ENCODE results near the gene LRTM1. TPM values are rescaled to one million over a fixed set of nuclear protein-coding genes. Genes with fewer than 3 reads are reported as not detected.
A peak's percentile ranks its signal among the peaks of the same experiment; 100 is the strongest.

Gene LRTM1
- polyA plus RNA-seq, 3 donors = not detected

- DNase-seq (ENCODE audit: low read depth in 3 of 3, low spot score in 2 of 3) = no peak
Measured at GRCh38 chr3:54897028-54897711, 30.7 kb downstream of the LRTM1 start.

DNA sequence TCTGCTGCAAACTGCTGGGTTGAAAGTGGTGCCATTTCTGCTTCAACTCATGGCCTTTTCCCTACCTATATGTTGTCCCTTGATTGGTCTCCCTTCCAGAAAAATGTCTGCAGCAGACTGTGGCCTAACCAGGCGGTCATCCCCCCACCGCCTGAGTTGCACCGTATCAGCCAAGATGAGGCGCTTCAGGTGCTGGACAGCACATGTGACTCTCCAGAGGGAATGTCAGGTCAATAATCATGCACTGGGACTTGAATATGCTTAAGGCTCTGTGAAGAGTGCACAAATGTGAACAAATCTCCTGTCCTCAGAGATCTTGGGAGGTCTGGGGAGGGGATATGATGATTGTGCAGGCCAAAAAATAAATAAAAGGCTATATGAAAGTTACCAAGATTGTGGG lies 32.2 kb downstream of the LRTM1 start:
- DNase-seq (ENCODE audit: low read depth in 3 of 3, low spot score in 2 of 3) = no peak

DNA sequence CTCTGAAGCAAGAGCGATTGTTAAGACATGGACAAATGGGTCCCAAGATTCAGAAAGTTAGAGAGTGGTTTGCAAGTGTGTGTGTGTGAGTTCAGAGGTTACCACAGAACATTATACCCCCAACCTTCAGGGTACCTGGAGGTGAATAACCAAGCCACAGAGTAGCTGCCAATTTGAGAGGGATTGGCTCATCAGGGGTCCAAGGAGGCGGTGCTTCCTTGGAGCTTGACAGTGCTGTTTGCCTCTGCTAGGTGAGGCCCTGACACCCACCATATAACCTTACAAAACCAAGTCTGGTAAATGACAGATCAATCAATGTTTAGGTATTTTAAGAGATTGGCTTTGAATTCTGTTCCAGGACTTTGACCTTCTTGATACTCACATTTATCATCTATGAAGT lies 35.7 kb downstream of the LRTM1 start:
- DNase-seq (ENCODE audit: low read depth in 3 of 3, low spot score in 2 of 3) = no peak

DNA sequence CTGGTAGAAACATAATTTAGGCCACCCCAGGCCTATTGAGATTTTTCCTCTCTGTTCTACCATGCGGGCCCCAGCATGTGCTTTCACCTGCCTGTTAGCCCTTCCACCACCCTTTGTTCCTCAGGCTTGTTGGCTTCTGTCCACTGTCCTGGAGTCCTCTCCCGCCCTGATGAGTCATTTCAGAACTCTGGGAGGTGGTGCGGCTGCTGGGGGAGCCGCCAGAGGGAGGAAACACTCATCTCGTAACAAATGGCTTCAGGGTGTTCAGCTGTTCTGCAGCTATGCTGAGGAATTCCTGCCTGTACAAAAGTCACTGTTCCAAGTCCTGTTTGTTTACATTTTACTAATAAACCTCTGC lies 36.3 kb downstream of the LRTM1 start:
- peak in 2 of 3 donors; percentile 44 to 57 for DNase-seq (ENCODE audit: low read depth in 3 of 3, low spot score in 2 of 3)

DNA sequence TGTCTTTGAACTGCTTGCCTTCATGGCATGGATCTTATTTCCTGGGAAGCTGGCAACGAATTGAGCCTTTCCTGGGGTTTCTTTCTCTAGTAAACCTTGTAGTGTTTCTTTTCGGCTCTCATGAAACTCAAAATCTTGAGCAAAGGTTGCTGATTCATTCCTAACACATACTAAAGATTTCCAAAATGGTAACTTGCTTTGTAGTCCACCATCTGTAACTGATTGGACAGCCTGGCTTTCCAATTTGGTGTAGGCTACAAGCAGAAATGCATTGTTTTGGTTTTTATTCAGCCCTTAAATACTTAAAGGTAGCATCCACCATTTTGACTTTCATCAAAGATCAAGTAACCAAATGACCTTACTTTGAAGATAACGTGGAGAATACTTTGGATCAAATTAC lies 38.1 kb downstream of the LRTM1 start:
- no peak for DNase-seq (ENCODE audit: low read depth in 3 of 3, low spot score in 2 of 3)

- no peak for DNase-seq (ENCODE audit: low read depth in 3 of 3, low spot score in 2 of 3)
Measured at GRCh38 chr3:54888873-54889272, 39.0 kb downstream of the LRTM1 start.

- DNase-seq (ENCODE audit: low read depth in 3 of 3, low spot score in 2 of 3) = no peak
Measured at GRCh38 chr3:54888162-54888561, 39.7 kb downstream of the LRTM1 start.

- DNase-seq (ENCODE audit: low read depth in 3 of 3, low spot score in 2 of 3) = no peak
Measured at GRCh38 chr3:54882129-54882833, 45.6 kb downstream of the LRTM1 start.

DNA sequence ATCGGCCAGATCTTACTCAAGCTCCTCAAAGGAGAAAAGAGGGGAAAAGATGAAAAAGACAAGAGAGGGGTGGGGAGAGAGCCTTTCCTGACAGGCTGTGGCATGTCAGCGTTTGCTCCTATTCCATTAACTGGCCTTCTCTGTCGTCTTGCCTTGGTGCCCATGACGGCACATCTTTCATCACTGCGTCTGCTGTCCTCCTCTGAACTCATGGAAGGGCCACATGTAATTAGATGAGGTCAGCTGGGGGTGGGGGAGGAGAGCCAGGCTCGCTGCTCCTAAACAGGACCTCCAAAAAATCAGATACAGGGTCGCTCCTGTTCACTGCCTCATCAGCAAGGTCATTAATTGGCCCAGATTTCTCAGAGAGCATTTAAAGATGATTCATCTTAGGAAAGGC lies 49.7 kb downstream of the LRTM1 start:
- no peak for DNase-seq (ENCODE audit: low read depth in 3 of 3, low spot score in 2 of 3)

DNA sequence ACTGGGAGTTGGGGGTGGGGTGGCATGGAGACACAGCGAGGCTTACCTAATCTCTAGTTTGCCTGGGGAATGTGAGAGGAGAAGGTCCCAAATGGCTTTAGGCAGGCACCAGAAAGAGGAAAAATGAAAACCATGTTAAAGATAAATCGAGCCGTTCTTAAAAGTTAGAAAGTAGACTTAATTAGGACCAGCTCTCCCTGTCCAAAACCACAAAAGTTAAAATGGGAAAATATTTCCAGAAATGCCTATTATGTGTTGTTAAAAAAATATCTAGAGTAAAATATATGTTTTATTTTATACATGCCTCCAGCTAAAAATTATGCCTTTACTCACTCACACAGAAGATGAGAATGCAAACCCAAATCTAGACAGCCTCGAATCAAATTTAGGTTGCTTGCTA lies 50.1 kb downstream of the LRTM1 start:
- no peak for DNase-seq (ENCODE audit: low read depth in 3 of 3, low spot score in 2 of 3)

DNA sequence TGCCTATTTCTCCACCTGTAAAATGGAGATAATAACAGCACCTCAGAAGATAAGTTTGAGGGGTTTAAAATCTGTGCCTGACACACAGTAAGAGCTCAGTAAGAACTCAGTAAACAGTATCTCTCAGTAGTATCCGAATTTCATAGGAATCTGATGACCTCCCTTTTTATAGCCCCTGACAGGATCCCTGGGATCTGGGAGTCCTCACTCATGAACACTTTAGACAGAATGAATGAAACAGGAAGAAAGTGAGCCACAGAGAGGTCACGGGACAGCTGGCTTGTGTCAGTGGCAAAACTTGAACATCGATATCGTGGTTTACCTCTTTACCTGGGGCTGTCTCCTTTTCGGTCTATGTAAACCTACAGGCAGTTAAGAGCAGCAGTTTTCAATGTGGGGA lies 51.2 kb downstream of the LRTM1 start:
- DNase-seq (ENCODE audit: low read depth in 3 of 3, low spot score in 2 of 3) = no peak

GRCh38 chr3:54875596-54876268 lies 52.1 kb downstream of the LRTM1 start:
- DNase-seq (ENCODE audit: low read depth in 3 of 3, low spot score in 2 of 3) = no peak

DNA sequence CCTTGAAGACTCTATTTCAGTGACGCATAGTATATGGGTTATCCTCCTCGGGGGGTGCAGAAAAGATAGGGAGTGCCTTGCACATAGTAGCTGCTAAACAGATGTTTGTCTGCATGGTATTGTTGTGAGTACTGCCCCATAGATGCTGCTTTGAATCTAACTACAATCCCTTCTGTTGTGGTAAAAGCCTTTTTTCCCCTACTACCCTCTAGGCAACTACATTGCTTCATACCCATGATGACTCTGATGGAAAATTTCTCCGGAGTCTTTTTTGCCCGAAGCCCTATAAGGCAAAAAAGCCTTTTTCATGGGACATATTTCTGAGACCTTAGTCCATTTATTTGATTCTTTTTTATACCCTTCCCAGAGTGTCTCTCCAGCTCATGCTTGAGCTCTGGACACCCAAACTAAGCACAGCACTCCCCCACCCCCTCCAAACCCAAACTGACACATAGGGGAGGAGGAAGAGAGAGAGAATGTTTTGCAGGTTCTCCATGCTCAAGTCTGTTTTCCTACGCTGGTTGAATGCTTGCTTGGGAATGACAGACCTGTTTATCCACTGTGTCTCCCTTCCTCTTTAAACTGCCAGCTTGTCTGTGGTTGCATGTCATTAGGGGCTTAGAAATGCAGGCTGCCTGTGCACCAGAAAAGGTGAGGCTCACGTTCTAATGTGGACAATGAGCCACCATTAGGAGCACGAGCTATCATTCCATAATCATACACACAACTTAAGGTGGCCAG lies 52.9 kb downstream of the LRTM1 start:
- DNase-seq (ENCODE audit: low read depth in 3 of 3, low spot score in 2 of 3) = no peak

- DNase-seq (ENCODE audit: low read depth in 3 of 3, low spot score in 2 of 3) = no peak
Measured at GRCh38 chr3:54873059-54874010, 54.5 kb downstream of the LRTM1 start.

GRCh38 chr3:54871867-54872266 lies 56.0 kb downstream of the LRTM1 start:
- no peak for DNase-seq (ENCODE audit: low read depth in 3 of 3, low spot score in 2 of 3)

GRCh38 chr3:54870423-54870822 lies 57.4 kb downstream of the LRTM1 start:
- DNase-seq (ENCODE audit: low read depth in 3 of 3, low spot score in 2 of 3) = peak in 1 of 3 donors; percentile 38
